ENCODE data around the gene PIAS3.
A peak's percentile ranks its signal among the peaks of the same experiment; 100 is the strongest.

The PIAS3 gene

GRCh38 chr1:145858901-145859490, at the start of gene PIAS3:
Gene PIAS3, minus strand, starts transcription at chr1:145859081. Its CDS starts 91 bp downstream, at chr1:145858990.
- DNase-seq, result peak; percentile 68 to 72

GRCh38 chr1:145908653-145909052, 49.8 kb upstream of the PIAS3 start:
- no peak for DNase-seq

- no peak for DNase-seq
Observed at GRCh38 chr1:145906954-145907753, 48.3 kb upstream of the PIAS3 start.

- DNase-seq, result no peak
Observed at GRCh38 chr1:145901312-145902021, 42.6 kb upstream of the PIAS3 start.

GRCh38 chr1:145898756-145899155, 39.9 kb upstream of the PIAS3 start:
- no peak for DNase-seq

- DNase-seq, result no peak
Observed at GRCh38 chr1:145897969-145898368, 39.1 kb upstream of the PIAS3 start.

GRCh38 chr1:145895471-145895870, 36.6 kb upstream of the PIAS3 start:
- no peak for DNase-seq

- no peak for DNase-seq
Observed at GRCh38 chr1:145893306-145894055, 34.6 kb upstream of the PIAS3 start.

GRCh38 chr1:145892486-145893087, 33.7 kb upstream of the PIAS3 start:
- DNase-seq, result no peak

- peak; percentile 8 to 62 for DNase-seq
Observed at GRCh38 chr1:145891587-145892485, 33.0 kb upstream of the PIAS3 start.

GRCh38 chr1:145891143-145891542, 32.3 kb upstream of the PIAS3 start:
- DNase-seq, result no peak

GRCh38 chr1:145889722-145890121, 30.8 kb upstream of the PIAS3 start:
- no peak for DNase-seq

- no peak for DNase-seq
Observed at GRCh38 chr1:145887631-145888030, 28.8 kb upstream of the PIAS3 start.

- DNase-seq, result no peak
Observed at GRCh38 chr1:145886816-145887215, 27.9 kb upstream of the PIAS3 start.

- no peak for DNase-seq
Observed at GRCh38 chr1:145886390-145886789, 27.5 kb upstream of the PIAS3 start.

GRCh38 chr1:145885738-145886287, 26.9 kb upstream of the PIAS3 start, which contains the start of gene ANKRD35:
Gene ANKRD35, minus strand, starts transcription at chr1:145885866. Its CDS starts 108 bp downstream, at chr1:145885758.
- DNase-seq, result peak; percentile 55 to 67

GRCh38 chr1:145884675-145885074, 25.8 kb upstream of the PIAS3 start:
- no peak for DNase-seq

GRCh38 chr1:145879775-145880174, 20.9 kb upstream of the PIAS3 start:
- DNase-seq, result peak in 1 of 2 donors; percentile 22

GRCh38 chr1:145878724-145879123, 19.8 kb upstream of the PIAS3 start:
- DNase-seq, result no peak

- no peak for DNase-seq
Observed at GRCh38 chr1:145877923-145878486, 19.1 kb upstream of the PIAS3 start.

- no peak for DNase-seq
Observed at GRCh38 chr1:145874646-145875045, 15.8 kb upstream of the PIAS3 start.

Measured in bone marrow (tissue), 2 donors.